Liver (tissue), 9 donors: ENCODE data around the gene SNX14. TPM values are rescaled to one million over a fixed set of nuclear protein-coding genes. Genes with fewer than 3 reads are reported as not detected.

ENCODE experiments used
- DNase-seq: peaks from one replicate; pipeline ENCODE4 v3.0.0-alpha.2; 2017; ENCODE audit warnings: low spot score
- H3K27ac ChIP-seq, 2 donors: one replicate each; pipeline ENCODE4 v1.7.0; 2013; ENCODE audit warnings: inconsistent platforms in 2 of 2, low read length in 2 of 2, control low read depth in 1 of 2, low read depth in 1 of 2, mild to moderate bottlenecking in 1 of 2
- H3K27me3 ChIP-seq, 4 donors: one replicate each; pipeline versions ENCODE4 v1.6.1 to v1.7.0; 2013; ENCODE audit warnings: low read length in 3 of 4, inconsistent platforms in 1 of 4, mild to moderate bottlenecking in 1 of 4, moderate library complexity in 1 of 4; ENCODE audit not compliant: control insufficient read depth in 4 of 4, insufficient read depth in 4 of 4
- H3K36me3 ChIP-seq, 4 donors: one replicate each; pipeline versions ENCODE4 v1.6.1 to v1.7.0; 2013; ENCODE audit warnings: low read length in 3 of 4, mild to moderate bottlenecking in 3 of 4, low read depth in 1 of 4, moderate library complexity in 1 of 4; ENCODE audit not compliant: control insufficient read depth in 4 of 4, insufficient read depth in 3 of 4
- H3K4me1 ChIP-seq, 4 donors: one replicate each; pipeline versions ENCODE4 v1.6.1 to v1.7.0; 2013; ENCODE audit warnings: low read length in 3 of 4, mild to moderate bottlenecking in 3 of 4, moderate library complexity in 1 of 4; ENCODE audit not compliant: control insufficient read depth in 4 of 4, insufficient read depth in 4 of 4
- H3K4me3 ChIP-seq, 3 donors: one replicate each; pipeline versions ENCODE4 v1.6.1 to v1.7.0; 2013; ENCODE audit warnings: low read length in 3 of 3, control low read depth in 1 of 3, low read depth in 1 of 3, mild to moderate bottlenecking in 1 of 3
- H3K9ac ChIP-seq, 2 donors: one replicate each; pipeline ENCODE4 v1.7.0; 2013; ENCODE audit warnings: low read length in 2 of 2, mild to moderate bottlenecking in 2 of 2, moderate library complexity in 2 of 2, control low read depth in 1 of 2, low read depth in 1 of 2
- H3K9me3 ChIP-seq, 4 donors: one replicate each; pipeline versions ENCODE4 v1.6.1 to v1.7.0; 2013; ENCODE audit warnings: low read length in 3 of 4; ENCODE audit not compliant: control insufficient read depth in 4 of 4
- EGR1 ChIP-seq, 2 donors: IDR thresholded peaks; 2 replicates each; pipeline ENCODE4 v1.6.1; 2016 to 2018; ENCODE audit warnings: antibody characterized with exemption in 2 of 2, low read depth in 2 of 2
- FOXA1 ChIP-seq: IDR thresholded peaks from 2 replicates; pipeline ENCODE4 v1.6.1; 2016; ENCODE audit warnings: antibody characterized with exemption
- FOXA2 ChIP-seq: IDR thresholded peaks from 2 replicates; pipeline ENCODE4 v1.6.1; 2016; ENCODE audit warnings: antibody characterized with exemption
- GABPA ChIP-seq, 2 donors: IDR thresholded peaks in 1 of 2; conservative IDR thresholded peaks in 1 of 2; 2 replicates each; pipeline ENCODE4 v1.6.1; 2016; ENCODE audit warnings: antibody characterized with exemption in 2 of 2, mild to moderate bottlenecking in 1 of 2, moderate library complexity in 1 of 2
- HNF4A ChIP-seq, 2 donors: conservative IDR thresholded peaks; 2 replicates each; pipeline ENCODE4 v1.6.1; 2016; ENCODE audit warnings: antibody characterized with exemption in 2 of 2, mild to moderate bottlenecking in 2 of 2
- HNF4G ChIP-seq: IDR thresholded peaks from 2 replicates; pipeline ENCODE4 v1.6.1; 2016; ENCODE audit warnings: antibody characterized with exemption
- JUND ChIP-seq, 2 donors: IDR thresholded peaks; 2 replicates each; pipeline ENCODE4 v1.6.1; 2016; ENCODE audit warnings: antibody characterized with exemption in 2 of 2
- NR2F2 ChIP-seq: IDR thresholded peaks from 2 replicates; pipeline ENCODE4 v1.6.1; 2016; ENCODE audit warnings: antibody characterized with exemption
- RAD21 ChIP-seq, 2 donors: IDR thresholded peaks; 2 replicates each; pipeline ENCODE4 v1.6.1; 2016; ENCODE audit warnings: antibody characterized with exemption in 2 of 2, mild to moderate bottlenecking in 2 of 2
- RXRA ChIP-seq, 2 donors: IDR thresholded peaks; 2 replicates each; pipeline ENCODE4 v1.6.1; 2017 to 2018; ENCODE audit warnings: antibody characterized with exemption in 2 of 2, mild to moderate bottlenecking in 1 of 2
- SP1 ChIP-seq: IDR thresholded peaks from 2 replicates; pipeline ENCODE4 v1.6.1; 2018; ENCODE audit warnings: antibody characterized with exemption, mild to moderate bottlenecking
- TAF1 ChIP-seq: conservative IDR thresholded peaks from 2 replicates; pipeline ENCODE4 v1.6.1; 2016; ENCODE audit warnings: antibody characterized with exemption, mild to moderate bottlenecking
- YY1 ChIP-seq: IDR thresholded peaks from 2 replicates; pipeline ENCODE4 v1.6.1; 2016; ENCODE audit warnings: antibody characterized with exemption, mild to moderate bottlenecking
- WGBS: extraction: QIAGEN DNeasy Blood & Tissue Kit; methylation state at CpG from one replicate; pipeline ENCODE4 v1.1.7; 2013; 5-methylcytosine and 5-hydroxymethylcytosine counted together
- polyA plus RNA-seq, 2 donors: library from polyadenylated mRNA; stranded (reverse) in 1 of 2; unstranded in 1 of 2; fragments of 200-250 nt in 1 of 2; fragments of >200 nt in 1 of 2; fragmentation: Nextera tagmentation in 1 of 2; extraction: Ambion mirVana in 1 of 2; gene quantifications; one replicate each; pipeline versions ENCODE4 v1.2.1 to v1.2.3, GENCODE V29; 2013 to 2015
- total RNA-seq, 2 donors: library from RNA; depleted of rRNA; stranded (reverse); fragments of >200 nt; gene quantifications; one replicate each; pipeline ENCODE4 v1.2.3, GENCODE V29; 2014
- TF ChIP-seq, protein P1 (sequence below): IDR thresholded peaks from 2 replicates; pipeline ENCODE4 v1.6.1; 2016; ENCODE audit warnings: antibody characterized with exemption
- TF ChIP-seq, protein P2 (sequence below): fragments of 150-350 bp; IDR thresholded peaks from 2 replicates; pipeline ENCODE4 v1.5.1; 2017; ENCODE audit warnings: improper control_type of control experiment, low read depth, low read length; ENCODE audit not compliant: missing input control
- TF ChIP-seq, protein P3 (sequence below): IDR thresholded peaks from 2 replicates; pipeline ENCODE4 v1.6.1; 2016; ENCODE audit warnings: antibody characterized with exemption, mild to moderate bottlenecking
- TF ChIP-seq, protein P4 (sequence below): IDR thresholded peaks from 2 replicates; pipeline ENCODE4 v1.6.1; 2016; ENCODE audit warnings: antibody characterized with exemption
- TF ChIP-seq, protein P5 (sequence below): IDR thresholded peaks from 2 replicates; pipeline ENCODE4 v1.6.1; 2016; ENCODE audit warnings: antibody characterized with exemption
- donor health status: healthy.
- donor health status: healthy.
- donor health status: healthy.
- donor health status: healthy.
- donor health status: healthy.

The SNX14 gene
- total and polyA plus RNA-seq, 4 donors = 30.5 to 79.1 (median 52.7) TPM

DNA sequence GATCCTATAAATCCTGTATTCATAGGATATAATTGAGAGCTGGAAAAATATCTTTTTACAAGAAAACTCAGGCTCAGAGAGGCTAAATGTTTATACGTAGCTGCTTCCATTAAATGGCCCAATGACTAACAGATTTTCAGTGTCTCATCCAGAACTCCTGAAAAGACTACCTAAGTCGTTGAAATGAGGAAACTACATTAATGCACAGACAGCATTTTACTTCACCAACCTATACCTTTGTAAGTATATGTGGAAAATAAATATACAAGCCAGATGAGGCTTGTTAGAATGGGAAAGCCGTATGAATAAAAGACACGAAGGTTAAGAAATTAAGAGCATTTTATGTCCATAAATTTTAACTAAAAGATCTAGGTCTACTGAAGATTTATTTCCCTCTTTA, 8.4 kb upstream of the SNX14 start:
- Histone ChIP-seq H3K4me1 (no peaks in the 10 kb centered on the region), H3K9ac (no peak overlapping the region), H3K27ac (no peak overlapping the region), H3K4me3 (no peak overlapping the region), H3K27me3 (no peaks in the 10 kb centered on the region), H3K36me3 (no peaks in the 10 kb centered on the region), H3K9me3 (no peaks in the 10 kb centered on the region)
- no peak for TF ChIP-seq RXRA (IDR thresholded peaks at IDR 0.05)
- TF ChIP-seq SP1 = no peak
- TF ChIP-seq HNF4A (conservative IDR thresholded peaks at IDR 0.05) = no peak
- no peak for TF ChIP-seq YY1
- TF ChIP-seq FOXA2 = no peak
- no peak for TF ChIP-seq RAD21 (IDR thresholded peaks at IDR 0.05)
- TF ChIP-seq FOXA1 = no peak
- TF ChIP-seq, protein P1, sequence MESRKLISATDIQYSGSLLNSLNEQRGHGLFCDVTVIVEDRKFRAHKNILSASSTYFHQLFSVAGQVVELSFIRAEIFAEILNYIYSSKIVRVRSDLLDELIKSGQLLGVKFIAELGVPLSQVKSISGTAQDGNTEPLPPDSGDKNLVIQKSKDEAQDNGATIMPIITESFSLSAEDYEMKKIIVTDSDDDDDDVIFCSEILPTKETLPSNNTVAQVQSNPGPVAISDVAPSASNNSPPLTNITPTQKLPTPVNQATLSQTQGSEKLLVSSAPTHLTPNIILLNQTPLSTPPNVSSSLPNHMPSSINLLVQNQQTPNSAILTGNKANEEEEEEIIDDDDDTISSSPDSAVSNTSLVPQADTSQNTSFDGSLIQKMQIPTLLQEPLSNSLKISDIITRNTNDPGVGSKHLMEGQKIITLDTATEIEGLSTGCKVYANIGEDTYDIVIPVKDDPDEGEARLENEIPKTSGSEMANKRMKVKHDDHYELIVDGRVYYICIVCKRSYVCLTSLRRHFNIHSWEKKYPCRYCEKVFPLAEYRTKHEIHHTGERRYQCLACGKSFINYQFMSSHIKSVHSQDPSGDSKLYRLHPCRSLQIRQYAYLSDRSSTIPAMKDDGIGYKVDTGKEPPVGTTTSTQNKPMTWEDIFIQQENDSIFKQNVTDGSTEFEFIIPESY = no peak
- no peak for TF ChIP-seq GABPA (IDR thresholded peaks at IDR 0.05 in 1 of 2, conservative IDR thresholded peaks at IDR 0.05 in 1 of 2)
- TF ChIP-seq, protein P2, sequence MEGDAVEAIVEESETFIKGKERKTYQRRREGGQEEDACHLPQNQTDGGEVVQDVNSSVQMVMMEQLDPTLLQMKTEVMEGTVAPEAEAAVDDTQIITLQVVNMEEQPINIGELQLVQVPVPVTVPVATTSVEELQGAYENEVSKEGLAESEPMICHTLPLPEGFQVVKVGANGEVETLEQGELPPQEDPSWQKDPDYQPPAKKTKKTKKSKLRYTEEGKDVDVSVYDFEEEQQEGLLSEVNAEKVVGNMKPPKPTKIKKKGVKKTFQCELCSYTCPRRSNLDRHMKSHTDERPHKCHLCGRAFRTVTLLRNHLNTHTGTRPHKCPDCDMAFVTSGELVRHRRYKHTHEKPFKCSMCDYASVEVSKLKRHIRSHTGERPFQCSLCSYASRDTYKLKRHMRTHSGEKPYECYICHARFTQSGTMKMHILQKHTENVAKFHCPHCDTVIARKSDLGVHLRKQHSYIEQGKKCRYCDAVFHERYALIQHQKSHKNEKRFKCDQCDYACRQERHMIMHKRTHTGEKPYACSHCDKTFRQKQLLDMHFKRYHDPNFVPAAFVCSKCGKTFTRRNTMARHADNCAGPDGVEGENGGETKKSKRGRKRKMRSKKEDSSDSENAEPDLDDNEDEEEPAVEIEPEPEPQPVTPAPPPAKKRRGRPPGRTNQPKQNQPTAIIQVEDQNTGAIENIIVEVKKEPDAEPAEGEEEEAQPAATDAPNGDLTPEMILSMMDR = no peak
- TF ChIP-seq, protein P3, sequence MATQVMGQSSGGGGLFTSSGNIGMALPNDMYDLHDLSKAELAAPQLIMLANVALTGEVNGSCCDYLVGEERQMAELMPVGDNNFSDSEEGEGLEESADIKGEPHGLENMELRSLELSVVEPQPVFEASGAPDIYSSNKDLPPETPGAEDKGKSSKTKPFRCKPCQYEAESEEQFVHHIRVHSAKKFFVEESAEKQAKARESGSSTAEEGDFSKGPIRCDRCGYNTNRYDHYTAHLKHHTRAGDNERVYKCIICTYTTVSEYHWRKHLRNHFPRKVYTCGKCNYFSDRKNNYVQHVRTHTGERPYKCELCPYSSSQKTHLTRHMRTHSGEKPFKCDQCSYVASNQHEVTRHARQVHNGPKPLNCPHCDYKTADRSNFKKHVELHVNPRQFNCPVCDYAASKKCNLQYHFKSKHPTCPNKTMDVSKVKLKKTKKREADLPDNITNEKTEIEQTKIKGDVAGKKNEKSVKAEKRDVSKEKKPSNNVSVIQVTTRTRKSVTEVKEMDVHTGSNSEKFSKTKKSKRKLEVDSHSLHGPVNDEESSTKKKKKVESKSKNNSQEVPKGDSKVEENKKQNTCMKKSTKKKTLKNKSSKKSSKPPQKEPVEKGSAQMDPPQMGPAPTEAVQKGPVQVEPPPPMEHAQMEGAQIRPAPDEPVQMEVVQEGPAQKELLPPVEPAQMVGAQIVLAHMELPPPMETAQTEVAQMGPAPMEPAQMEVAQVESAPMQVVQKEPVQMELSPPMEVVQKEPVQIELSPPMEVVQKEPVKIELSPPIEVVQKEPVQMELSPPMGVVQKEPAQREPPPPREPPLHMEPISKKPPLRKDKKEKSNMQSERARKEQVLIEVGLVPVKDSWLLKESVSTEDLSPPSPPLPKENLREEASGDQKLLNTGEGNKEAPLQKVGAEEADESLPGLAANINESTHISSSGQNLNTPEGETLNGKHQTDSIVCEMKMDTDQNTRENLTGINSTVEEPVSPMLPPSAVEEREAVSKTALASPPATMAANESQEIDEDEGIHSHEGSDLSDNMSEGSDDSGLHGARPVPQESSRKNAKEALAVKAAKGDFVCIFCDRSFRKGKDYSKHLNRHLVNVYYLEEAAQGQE = no peak
- TF ChIP-seq EGR1 (IDR thresholded peaks at IDR 0.05; ENCODE audit: low read depth in 2 of 2) = no peak
- TF ChIP-seq NR2F2 = no peak
- TF ChIP-seq TAF1 = no peak
- TF ChIP-seq, protein P4, sequence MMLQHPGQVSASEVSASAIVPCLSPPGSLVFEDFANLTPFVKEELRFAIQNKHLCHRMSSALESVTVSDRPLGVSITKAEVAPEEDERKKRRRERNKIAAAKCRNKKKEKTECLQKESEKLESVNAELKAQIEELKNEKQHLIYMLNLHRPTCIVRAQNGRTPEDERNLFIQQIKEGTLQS = no peak
- TF ChIP-seq JUND (IDR thresholded peaks at IDR 0.05) = no peak
- TF ChIP-seq, protein P5, sequence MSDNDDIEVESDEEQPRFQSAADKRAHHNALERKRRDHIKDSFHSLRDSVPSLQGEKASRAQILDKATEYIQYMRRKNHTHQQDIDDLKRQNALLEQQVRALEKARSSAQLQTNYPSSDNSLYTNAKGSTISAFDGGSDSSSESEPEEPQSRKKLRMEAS = no peak
- no peak for TF ChIP-seq HNF4G
- DNase-seq = no peak
- 92% methylated on average over 4 of the region's 4 CpGs for WGBS
